LNCaP clone FGC (cell line): Measurements from ENCODE around the gene IL21R.

Experiments
- DNase-seq: peaks from one replicate; pipeline ENCODE4 v3.0.0-alpha.2; 2011; ENCODE audit warnings: low read depth
- H3K4me3 ChIP-seq: 2 replicates; pipeline ENCODE4 v1.5.1; 2011; ENCODE audit warnings: mild to moderate bottlenecking, low read depth, low read length, control low read depth
- TF ChIP-seq, protein P1 (sequence below): IDR thresholded peaks from 2 replicates; pipeline ENCODE4 v1.5.1; 2012; ENCODE audit warnings: mild to moderate bottlenecking; ENCODE audit not compliant: control insufficient read depth, insufficient read depth; ENCODE audit errors: extremely low read depth

IL21R gene

DNA sequence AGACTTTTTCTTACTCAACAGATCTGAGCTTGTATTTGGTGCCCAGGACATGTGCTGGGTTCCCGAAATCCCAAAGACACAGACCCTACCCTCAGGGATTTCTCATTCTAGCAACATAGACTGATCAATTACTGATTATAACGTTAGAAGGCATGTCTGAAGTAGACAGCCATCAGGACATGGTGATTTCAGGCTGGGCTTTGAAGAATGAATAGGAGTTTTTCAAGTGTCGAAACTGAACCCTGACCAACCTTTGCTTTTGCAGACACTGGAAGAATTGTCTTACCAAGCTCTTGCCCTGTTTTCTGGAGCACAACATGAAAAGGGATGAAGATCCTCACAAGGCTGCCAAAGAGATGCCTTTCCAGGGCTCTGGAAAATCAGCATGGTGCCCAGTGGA is 40.0 kb upstream of the IL21R start:
- no peak for DNase-seq
- no peak overlapping the region for H3K4me3 ChIP-seq
- TF ChIP-seq, protein P1, sequence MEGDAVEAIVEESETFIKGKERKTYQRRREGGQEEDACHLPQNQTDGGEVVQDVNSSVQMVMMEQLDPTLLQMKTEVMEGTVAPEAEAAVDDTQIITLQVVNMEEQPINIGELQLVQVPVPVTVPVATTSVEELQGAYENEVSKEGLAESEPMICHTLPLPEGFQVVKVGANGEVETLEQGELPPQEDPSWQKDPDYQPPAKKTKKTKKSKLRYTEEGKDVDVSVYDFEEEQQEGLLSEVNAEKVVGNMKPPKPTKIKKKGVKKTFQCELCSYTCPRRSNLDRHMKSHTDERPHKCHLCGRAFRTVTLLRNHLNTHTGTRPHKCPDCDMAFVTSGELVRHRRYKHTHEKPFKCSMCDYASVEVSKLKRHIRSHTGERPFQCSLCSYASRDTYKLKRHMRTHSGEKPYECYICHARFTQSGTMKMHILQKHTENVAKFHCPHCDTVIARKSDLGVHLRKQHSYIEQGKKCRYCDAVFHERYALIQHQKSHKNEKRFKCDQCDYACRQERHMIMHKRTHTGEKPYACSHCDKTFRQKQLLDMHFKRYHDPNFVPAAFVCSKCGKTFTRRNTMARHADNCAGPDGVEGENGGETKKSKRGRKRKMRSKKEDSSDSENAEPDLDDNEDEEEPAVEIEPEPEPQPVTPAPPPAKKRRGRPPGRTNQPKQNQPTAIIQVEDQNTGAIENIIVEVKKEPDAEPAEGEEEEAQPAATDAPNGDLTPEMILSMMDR = no peak

DNA sequence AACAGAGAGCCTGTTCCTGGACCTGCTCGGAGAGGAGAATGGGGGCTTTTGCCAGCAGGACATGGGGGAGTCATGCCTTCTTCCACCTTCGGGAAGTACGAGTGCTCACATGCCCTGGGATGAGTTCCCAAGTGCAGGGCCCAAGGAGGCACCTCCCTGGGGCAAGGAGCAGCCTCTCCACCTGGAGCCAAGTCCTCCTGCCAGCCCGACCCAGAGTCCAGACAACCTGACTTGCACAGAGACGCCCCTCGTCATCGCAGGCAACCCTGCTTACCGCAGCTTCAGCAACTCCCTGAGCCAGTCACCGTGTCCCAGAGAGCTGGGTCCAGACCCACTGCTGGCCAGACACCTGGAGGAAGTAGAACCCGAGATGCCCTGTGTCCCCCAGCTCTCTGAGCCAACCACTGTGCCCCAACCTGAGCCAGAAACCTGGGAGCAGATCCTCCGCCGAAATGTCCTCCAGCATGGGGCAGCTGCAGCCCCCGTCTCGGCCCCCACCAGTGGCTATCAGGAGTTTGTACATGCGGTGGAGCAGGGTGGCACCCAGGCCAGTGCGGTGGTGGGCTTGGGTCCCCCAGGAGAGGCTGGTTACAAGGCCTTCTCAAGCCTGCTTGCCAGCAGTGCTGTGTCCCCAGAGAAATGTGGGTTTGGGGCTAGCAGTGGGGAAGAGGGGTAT is 39.3 kb upstream of the IL21R start:
- TF ChIP-seq, protein P1 = no peak
- no peak overlapping the region for H3K4me3 ChIP-seq
- no peak for DNase-seq

DNA sequence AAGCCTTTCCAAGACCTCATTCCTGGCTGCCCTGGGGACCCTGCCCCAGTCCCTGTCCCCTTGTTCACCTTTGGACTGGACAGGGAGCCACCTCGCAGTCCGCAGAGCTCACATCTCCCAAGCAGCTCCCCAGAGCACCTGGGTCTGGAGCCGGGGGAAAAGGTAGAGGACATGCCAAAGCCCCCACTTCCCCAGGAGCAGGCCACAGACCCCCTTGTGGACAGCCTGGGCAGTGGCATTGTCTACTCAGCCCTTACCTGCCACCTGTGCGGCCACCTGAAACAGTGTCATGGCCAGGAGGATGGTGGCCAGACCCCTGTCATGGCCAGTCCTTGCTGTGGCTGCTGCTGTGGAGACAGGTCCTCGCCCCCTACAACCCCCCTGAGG is 38.7 kb upstream of the IL21R start:
- TF ChIP-seq, protein P1 = no peak
- H3K4me3 ChIP-seq = no peak overlapping the region
- DNase-seq = no peak

DNA sequence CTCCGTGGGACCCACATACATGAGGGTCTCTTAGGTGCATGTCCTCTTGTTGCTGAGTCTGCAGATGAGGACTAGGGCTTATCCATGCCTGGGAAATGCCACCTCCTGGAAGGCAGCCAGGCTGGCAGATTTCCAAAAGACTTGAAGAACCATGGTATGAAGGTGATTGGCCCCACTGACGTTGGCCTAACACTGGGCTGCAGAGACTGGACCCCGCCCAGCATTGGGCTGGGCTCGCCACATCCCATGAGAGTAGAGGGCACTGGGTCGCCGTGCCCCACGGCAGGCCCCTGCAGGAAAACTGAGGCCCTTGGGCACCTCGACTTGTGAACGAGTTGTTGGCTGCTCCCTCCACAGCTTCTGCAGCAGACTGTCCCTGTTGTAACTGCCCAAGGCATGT is 38.2 kb upstream of the IL21R start:
- DNase-seq = peak; percentile 33
- no peak overlapping the region for H3K4me3 ChIP-seq
- TF ChIP-seq, protein P1 = no peak

DNA sequence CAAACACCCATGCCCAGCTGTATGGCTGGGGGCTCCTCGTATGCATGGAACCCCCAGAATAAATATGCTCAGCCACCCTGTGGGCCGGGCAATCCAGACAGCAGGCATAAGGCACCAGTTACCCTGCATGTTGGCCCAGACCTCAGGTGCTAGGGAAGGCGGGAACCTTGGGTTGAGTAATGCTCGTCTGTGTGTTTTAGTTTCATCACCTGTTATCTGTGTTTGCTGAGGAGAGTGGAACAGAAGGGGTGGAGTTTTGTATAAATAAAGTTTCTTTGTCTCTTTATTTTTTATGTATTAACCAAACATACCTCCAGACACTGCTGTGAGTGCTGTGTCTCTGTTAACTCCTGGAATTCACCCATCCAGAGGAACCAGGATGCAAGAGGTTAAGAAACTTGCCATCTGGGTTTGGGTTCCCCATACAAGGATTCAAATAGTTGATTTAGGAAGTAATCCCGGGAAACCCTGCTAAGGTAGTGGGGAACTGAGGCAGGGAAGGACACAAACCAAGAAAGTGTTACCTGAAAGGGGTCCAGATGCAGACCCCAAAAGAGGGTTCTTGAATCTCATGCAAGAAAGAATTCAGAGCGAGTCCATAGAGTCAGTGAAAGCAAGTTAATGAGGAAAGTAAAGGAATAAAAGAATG is 37.4 kb upstream of the IL21R start:
- DNase-seq = peak; percentile 63
- no peak overlapping the region for H3K4me3 ChIP-seq
- TF ChIP-seq, protein P1 = no peak

DNA sequence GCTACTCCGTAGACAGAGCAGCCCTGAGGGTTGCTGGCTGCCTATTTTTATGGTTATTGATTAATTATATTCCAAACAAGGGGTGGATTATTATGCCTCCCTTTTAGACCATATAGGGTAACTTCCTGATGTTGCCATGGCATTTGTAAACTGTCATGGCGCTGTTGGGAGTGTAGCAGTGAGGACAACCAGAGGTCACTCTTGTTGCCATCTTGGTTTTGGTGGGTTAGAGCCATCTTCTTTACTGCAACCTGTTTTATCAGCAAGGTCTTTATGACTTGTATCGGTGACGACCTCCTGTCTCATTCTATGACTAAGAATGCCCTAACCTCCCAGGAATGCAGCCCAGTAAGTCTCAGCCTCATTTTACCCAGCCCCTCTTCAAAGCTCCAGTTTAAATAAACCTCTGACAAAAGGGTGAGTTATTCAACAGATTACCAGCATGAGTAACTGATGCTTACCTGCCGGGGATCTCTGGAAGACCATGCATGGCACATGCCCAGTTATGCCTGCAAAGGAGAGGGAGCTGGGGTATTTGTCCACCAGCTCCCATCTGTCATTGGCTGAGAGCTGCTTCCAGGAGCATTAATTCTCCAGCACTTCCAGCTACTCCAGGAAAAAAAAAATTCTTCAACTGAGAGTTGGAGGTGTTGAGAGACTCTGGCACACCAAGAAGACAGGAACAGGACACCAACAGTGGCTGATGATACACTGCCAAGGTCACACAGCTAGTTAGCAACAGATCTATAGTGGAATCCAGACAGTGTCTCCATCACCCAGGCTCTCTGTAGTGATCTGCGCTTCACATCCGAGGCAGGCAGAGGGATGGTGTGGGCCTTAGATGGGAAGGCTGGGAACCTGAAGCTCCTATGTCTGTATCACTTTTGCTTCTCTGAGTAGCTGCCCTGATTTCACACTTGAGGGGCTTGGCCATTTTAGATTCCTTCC is 36.6 kb upstream of the IL21R start:
- DNase-seq = no peak
- no peak overlapping the region for H3K4me3 ChIP-seq
- TF ChIP-seq, protein P1 = no peak
